ENCODE measurements around the gene NRXN3.
"Not testable (repeated sequence)": the region's sequence is repeated elsewhere in the genome, so short reads cannot be mapped to it uniquely, and the experiment has no call there.

Gene NRXN3

GRCh38 chr14:78486081-78486480, 315.9 kb downstream of the NRXN3 start:
- no peaks in the 10 kb centered on the region for H3K9me3 ChIP-seq
- no peak overlapping the region for H3K27ac ChIP-seq
- no peaks in the 10 kb centered on the region for H3K4me1 ChIP-seq
- no peak overlapping the region for H3K4me3 ChIP-seq
- H3K9ac ChIP-seq, result no peak overlapping the region
- H3K27me3 ChIP-seq, result no peaks in the 10 kb centered on the region
- no peaks in the 10 kb centered on the region for H3K36me3 ChIP-seq
- no peaks in the 10 kb centered on the region for H4K20me1 ChIP-seq
- TF ChIP-seq Cebpa-rat (IDR thresholded peaks at IDR 0.05), result no peak
- H3K4me2 ChIP-seq, result no peak overlapping the region

- no peak for TF ChIP-seq Cebpa-rat (IDR thresholded peaks at IDR 0.05)
- Histone ChIP-seq H3K9me3 (no peaks in the 10 kb centered on the region), H3K4me1 (no peaks in the 10 kb centered on the region), H3K4me3 (no peak overlapping the region), H3K4me2 (no peak overlapping the region), H3K36me3 (no peaks in the 10 kb centered on the region), H3K27me3 (no peaks in the 10 kb centered on the region), H4K20me1 (no peaks in the 10 kb centered on the region), H3K27ac (no peak overlapping the region), H3K9ac (no peak overlapping the region)
These were observed 316.4 kb downstream of the NRXN3 start for GRCh38 chr14:78486621-78487020.

GRCh38 chr14:78487573-78487972, 317.4 kb downstream of the NRXN3 start:
- H3K27me3 ChIP-seq, H3K27ac ChIP-seq, H3K4me1 ChIP-seq, H3K9me3 ChIP-seq, H3K4me2 ChIP-seq, H3K4me3 ChIP-seq, H4K20me1 ChIP-seq, H3K36me3 ChIP-seq, H3K9ac ChIP-seq: not testable (repeated sequence)

- no peaks in the 10 kb centered on the region for H3K9me3 ChIP-seq
- no peaks in the 10 kb centered on the region for H3K27me3 ChIP-seq
- no peak overlapping the region for H3K27ac ChIP-seq
- H4K20me1 ChIP-seq, result no peaks in the 10 kb centered on the region
- TF ChIP-seq Cebpa-rat (IDR thresholded peaks at IDR 0.05), result no peak
- no peaks in the 10 kb centered on the region for H3K4me1 ChIP-seq
- H3K4me3 ChIP-seq, result no peak overlapping the region
- H3K9ac ChIP-seq, result no peak overlapping the region
- H3K36me3 ChIP-seq, result no peaks in the 10 kb centered on the region
- no peak overlapping the region for H3K4me2 ChIP-seq
These were observed 318.8 kb downstream of the NRXN3 start for GRCh38 chr14:78488938-78489337.

DNA sequence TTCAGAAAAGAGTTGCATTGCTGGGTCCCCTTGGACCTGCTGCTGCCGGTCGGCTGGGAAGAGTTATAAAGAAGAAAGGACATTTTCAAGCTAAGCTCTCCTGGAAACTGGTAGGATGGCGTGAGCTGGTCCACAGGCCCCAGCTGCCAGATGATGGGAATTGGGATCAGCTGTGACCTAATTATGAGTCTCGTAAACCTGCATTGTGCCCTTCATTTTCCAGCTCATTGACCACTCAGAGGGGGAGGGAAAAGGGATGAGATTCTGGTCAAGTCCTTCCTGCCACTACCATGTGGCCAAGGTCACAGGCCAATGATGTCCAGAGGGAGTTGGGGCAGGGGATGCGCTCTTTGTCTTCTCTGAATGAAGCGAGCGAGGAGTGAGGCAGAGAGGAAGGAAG, 320.9 kb downstream of the NRXN3 start:
- H3K4me2 ChIP-seq, result no peak overlapping the region
- no peaks in the 10 kb centered on the region for H4K20me1 ChIP-seq
- no peaks in the 10 kb centered on the region for H3K27me3 ChIP-seq
- no peaks in the 10 kb centered on the region for H3K4me1 ChIP-seq
- no peak for TF ChIP-seq Cebpa-rat (IDR thresholded peaks at IDR 0.05)
- no peak overlapping the region for H3K9ac ChIP-seq
- no peak overlapping the region for H3K4me3 ChIP-seq
- no peak overlapping the region for H3K27ac ChIP-seq
- no peaks in the 10 kb centered on the region for H3K9me3 ChIP-seq
- H3K36me3 ChIP-seq, result no peaks in the 10 kb centered on the region

GRCh38 chr14:78498062-78498595, 328.0 kb downstream of the NRXN3 start:
- H3K4me2 ChIP-seq, result no peak overlapping the region
- no peaks in the 10 kb centered on the region for H4K20me1 ChIP-seq
- H3K4me3 ChIP-seq, result no peak overlapping the region
- TF ChIP-seq Cebpa-rat (IDR thresholded peaks at IDR 0.05), result no peak
- no peaks in the 10 kb centered on the region for H3K27me3 ChIP-seq
- H3K9me3 ChIP-seq, result peaks cover 4% of the 10 kb centered on the region; the same call in 1 of the 2 replicates
- no peaks in the 10 kb centered on the region for H3K36me3 ChIP-seq
- H3K9ac ChIP-seq, result no peak overlapping the region
- no peak overlapping the region for H3K27ac ChIP-seq
- no peaks in the 10 kb centered on the region for H3K4me1 ChIP-seq

- H3K27me3 ChIP-seq, result no peaks in the 10 kb centered on the region
- no peak overlapping the region for H3K9ac ChIP-seq
- no peaks in the 10 kb centered on the region for H3K4me1 ChIP-seq
- no peaks in the 10 kb centered on the region for H4K20me1 ChIP-seq
- H3K4me2 ChIP-seq, result no peak overlapping the region
- TF ChIP-seq Cebpa-rat (IDR thresholded peaks at IDR 0.05), result no peak
- no peaks in the 10 kb centered on the region for H3K36me3 ChIP-seq
- no peak overlapping the region for H3K27ac ChIP-seq
- H3K4me3 ChIP-seq, result no peak overlapping the region
- peaks cover 4% of the 10 kb centered on the region; the same call in 1 of the 2 replicates for H3K9me3 ChIP-seq
These were observed 331.7 kb downstream of the NRXN3 start for GRCh38 chr14:78501909-78502308.

DNA sequence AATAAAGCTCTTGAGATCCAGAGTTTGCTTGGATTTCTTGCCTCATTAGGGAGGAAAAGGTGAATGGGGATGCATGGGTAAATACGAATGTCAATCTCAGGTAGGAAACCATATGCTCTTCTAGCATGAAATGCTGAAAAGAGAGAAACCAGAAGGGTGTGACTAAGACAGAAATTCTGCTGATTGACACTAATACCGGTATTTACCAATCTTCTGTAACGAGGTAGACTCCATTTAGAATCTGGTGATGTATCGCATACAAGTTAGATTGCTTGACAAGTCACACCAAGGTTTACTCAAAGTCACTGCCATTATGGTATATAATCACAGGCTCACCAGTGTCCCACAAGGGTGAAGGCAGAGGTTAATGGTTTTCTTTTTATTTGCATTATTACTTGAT, 337.9 kb downstream of the NRXN3 start:
- H3K4me1 ChIP-seq, result no peaks in the 10 kb centered on the region
- TF ChIP-seq Cebpa-rat (IDR thresholded peaks at IDR 0.05), result no peak
- H3K27ac ChIP-seq, result no peak overlapping the region

DNA sequence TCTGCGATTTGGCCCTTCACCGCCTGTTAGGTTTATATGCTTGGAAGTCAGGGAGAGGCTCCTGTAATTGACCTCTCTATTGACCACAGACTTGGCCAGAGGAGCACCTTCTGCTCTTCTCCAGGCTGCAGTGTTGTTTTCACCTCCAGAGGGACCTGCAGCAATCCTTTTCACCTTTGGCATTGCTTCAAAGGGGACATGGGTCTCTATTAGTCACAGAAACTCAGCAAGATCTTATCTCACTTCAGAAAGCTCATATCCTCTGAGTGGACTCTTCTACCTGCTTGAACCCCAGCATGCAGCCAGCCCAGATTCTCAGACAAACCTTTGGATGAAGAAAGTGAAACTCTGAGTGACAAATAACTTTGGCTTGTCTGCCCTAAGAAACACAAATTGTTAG, 339.3 kb downstream of the NRXN3 start:
- Histone ChIP-seq H3K9me3 (no peaks in the 10 kb centered on the region), H4K20me1 (no peaks in the 10 kb centered on the region), H3K4me3 (no peak overlapping the region), H3K4me1 (no peaks in the 10 kb centered on the region), H3K9ac (no peak overlapping the region), H3K36me3 (no peaks in the 10 kb centered on the region), H3K4me2 (no peak overlapping the region), H3K27ac (no peak overlapping the region), H3K27me3 (no peaks in the 10 kb centered on the region)
- no peak for TF ChIP-seq Cebpa-rat (IDR thresholded peaks at IDR 0.05)

More for the DNA sequence above, 337.9 kb downstream of the NRXN3 start:
- Histone ChIP-seq H3K9me3 (no peaks in the 10 kb centered on the region), H4K20me1 (no peaks in the 10 kb centered on the region), H3K4me2 (no peak overlapping the region), H3K4me3 (no peak overlapping the region), H3K36me3 (no peaks in the 10 kb centered on the region), H3K27me3 (no peaks in the 10 kb centered on the region), H3K9ac (no peak overlapping the region)

DNA sequence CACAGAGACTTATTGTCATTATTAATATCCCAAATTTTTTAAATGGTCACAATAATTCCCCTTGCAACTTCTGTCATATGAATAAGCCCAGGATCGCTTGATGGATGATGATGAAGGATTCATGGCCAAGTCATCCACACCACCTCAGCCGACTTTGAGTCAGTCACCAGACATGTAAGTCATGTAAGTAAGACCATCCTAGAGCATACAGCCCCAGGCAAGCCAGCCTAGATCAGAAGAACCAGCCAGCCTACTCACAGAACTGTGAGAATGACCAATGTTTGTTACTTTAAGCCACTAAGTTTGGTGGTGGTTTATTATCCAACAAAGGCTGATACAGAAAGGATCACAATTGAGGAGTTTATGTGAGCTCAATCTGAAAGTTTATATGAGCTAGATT, 341.8 kb downstream of the NRXN3 start:
- no peak for TF ChIP-seq Cebpa-rat (IDR thresholded peaks at IDR 0.05)
- no peak overlapping the region for H3K9ac ChIP-seq
- no peaks in the 10 kb centered on the region for H3K27me3 ChIP-seq
- no peaks in the 10 kb centered on the region for H3K4me1 ChIP-seq
- H3K27ac ChIP-seq, result no peak overlapping the region
- no peaks in the 10 kb centered on the region for H3K36me3 ChIP-seq
- no peaks in the 10 kb centered on the region for H4K20me1 ChIP-seq
- no peaks in the 10 kb centered on the region for H3K9me3 ChIP-seq
- H3K4me3 ChIP-seq, result no peak overlapping the region
- no peak overlapping the region for H3K4me2 ChIP-seq

DNA sequence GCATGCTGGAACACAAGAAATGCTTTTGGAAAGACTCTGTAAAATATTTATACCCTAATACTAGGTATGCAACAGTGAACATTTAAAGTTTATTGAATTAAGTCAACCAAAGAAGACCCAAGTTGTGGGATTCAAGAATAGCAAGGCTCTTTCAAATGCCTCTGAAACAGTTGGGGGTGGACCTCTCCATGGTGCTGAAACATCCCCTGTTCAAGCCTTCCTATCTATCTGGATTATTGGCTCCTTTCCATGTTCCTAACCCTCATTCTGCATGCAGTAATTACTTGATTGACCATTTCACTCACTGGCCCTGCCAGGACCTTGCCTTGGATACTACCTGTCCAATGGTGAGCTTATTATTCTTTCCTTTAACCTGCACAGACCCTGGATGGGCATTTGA, 349.7 kb downstream of the NRXN3 start:
- Histone ChIP-seq H3K9me3 (no peaks in the 10 kb centered on the region), H3K9ac (no peak overlapping the region), H3K4me1 (no peaks in the 10 kb centered on the region), H3K4me3 (no peak overlapping the region), H3K27ac (no peak overlapping the region), H3K4me2 (no peak overlapping the region), H4K20me1 (no peaks in the 10 kb centered on the region), H3K27me3 (no peaks in the 10 kb centered on the region), H3K36me3 (no peaks in the 10 kb centered on the region)
- TF ChIP-seq Cebpa-rat (IDR thresholded peaks at IDR 0.05), result no peak

Data from BLaER1 (cell line).